GM19023 (cell line): ENCODE data around the gene LRRC17.

Experiments
- ATAC-seq: cut with Tn5 transposase; IDR thresholded peaks from one replicate; pipeline ENCODE4 v1.9.1; 2021; ENCODE audit warnings: mild to moderate bottlenecking, moderate library complexity; ENCODE audit not compliant: unreplicated experiment

LRRC17 gene

GRCh38 chr7:102983602-102984001, 70.8 kb downstream of the LRRC17 start:
- ATAC-seq = no peak

DNA sequence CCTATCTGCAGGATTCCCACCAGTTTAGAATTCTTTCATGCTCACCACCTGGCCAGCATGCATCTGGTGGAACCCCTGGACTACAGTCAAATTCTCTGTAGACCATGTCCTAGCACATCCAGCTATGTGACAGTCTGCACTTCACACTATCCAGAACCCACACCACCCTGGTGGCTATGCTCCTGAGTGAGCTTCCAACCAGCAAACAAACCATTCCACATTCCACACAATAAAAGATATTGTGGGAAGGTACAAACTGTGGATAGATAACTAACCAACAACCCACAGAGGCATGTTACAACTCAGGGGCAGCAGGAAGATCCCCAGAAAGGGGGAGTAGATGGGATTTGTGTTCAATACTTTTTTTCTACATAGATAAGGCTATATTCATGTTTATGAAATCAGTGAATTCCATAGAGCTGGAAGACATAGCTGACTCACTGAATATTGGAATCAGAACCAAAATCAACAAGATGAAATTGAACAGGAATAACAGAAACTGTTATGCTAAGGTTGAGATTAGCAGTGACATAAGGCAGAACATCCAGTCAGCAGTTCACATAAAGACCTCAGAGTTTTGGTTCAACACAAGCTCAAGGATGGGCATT, 72.5 kb downstream of the LRRC17 start:
- no peak for ATAC-seq

- ATAC-seq = no peak
Observed at GRCh38 chr7:102988088-102988487, 75.3 kb downstream of the LRRC17 start.

DNA sequence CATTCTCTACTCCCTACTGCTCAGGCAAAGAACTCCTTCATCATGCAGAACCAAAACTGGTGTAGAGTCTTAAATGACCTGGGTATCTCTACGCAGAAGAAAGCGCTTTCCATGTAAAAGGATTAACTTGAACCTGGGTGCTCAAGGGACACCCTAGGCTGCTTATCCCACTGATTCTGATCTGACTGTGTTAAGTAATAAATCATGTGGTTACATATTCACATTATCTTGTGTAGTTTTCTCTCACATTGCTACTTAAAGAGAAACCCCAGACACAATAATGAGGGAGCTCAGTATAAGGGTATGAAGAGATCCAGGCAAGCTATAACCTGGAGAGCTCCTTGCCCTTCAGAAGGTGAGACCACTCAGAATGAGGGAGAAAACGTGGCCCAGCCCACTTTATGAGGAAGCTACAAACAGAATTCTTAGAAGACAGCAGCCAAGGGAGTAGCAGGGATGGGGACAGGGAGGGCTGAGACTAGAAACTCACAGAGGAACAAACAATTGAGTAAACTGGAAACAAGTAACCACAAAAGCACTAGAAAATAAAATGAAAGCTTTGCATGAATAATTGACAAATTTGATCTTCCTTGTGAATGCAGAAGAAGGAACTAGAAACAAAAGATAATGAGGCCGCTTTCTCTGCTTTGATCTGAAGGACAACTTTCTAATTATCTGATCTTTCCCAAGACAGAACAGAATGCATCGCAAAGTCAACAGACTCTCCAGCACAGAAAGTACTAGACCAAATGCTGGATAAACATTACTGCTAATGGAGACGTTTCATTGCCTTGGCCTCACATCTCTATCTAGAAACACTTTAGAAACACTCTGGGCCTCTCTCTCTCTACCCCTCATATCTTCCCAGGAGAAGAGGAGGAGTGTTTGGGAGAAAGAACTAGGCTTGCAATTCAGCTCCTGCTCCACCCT, 76.1 kb downstream of the LRRC17 start:
- no peak for ATAC-seq

DNA sequence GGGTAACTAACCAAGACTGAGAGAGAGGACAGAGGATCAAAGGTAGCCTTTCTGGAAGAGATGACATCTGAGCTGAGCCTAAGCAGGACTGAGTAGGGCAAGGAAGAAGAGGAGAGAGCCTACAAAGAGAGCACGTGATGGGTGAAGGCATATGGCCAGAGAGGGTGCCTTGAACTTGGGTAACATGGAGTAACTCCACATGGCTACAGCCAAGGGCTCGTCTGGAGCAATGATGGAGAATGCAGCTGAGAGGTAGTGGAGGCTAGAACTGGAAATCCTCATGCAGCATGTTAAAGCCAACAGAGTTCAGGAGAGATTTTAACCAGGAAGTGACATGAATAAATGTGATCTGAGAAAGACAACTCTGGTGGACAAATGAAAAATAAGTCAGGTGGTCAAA, 77.8 kb downstream of the LRRC17 start:
- ATAC-seq = no peak

DNA sequence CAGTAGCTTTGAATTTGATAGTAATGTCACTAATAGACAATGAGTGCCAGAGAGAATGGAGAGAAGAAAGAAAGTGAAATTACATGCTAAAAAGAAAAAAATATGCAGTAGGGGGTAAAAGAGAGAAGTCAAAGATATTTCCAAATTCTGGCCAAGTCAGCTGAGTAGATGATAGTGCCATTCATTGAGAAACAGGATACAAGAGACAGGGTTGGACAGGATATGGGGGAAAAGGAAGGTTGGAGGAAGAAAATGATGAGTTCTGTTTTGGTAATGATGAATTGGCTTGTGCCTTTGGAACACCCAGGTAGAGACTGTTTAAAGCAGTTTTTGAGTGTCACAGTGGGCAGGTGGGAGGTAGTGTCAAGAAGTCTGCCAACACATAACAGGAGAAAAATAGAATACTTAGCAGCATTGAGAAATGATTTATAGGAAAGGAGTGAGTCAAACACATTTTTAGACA, 78.3 kb downstream of the LRRC17 start:
- no peak for ATAC-seq

- no peak for ATAC-seq
Observed at GRCh38 chr7:102991540-102992214, 78.9 kb downstream of the LRRC17 start.

GRCh38 chr7:102992509-102992937, 79.7 kb downstream of the LRRC17 start:
- no peak for ATAC-seq

GRCh38 chr7:102992938-102993717, 80.3 kb downstream of the LRRC17 start:
- ATAC-seq = no peak

DNA sequence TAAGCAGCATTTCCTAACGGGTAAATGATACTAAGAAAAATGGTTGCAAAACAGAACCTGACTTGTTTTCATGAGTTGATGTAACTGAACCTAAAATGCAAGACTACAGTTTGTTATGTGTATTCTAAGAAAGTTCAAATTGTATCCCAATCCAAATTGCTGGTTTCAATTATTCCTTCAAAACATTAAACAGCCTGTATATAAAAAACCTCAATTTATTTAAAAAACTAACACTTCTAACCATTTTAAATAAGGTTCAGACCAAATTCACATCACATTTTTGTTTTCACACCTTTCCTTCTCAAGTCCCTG, 80.9 kb downstream of the LRRC17 start:
- ATAC-seq = no peak

GRCh38 chr7:102994567-102994966, 81.8 kb downstream of the LRRC17 start:
- ATAC-seq = no peak
